Neural cell (in vitro differentiated cells): ENCODE results near the gene GAB2. TPM values are rescaled to one million over a fixed set of nuclear protein-coding genes. Genes with fewer than 3 reads are reported as not detected.

ENCODE experiments used
- H2AFZ ChIP-seq: fragments of 200-600, 300-800 bp; sonication (generic), shearing (Covaris generic); 2 replicates; pipeline ENCODE4 v1.6.0; 2014; ENCODE audit warnings: low read depth, mild to moderate bottlenecking, antibody characterized with exemption, low read length, moderate library complexity
- H3F3A ChIP-seq: fragments of 200-600 bp; shearing (Covaris generic); 2 replicates; pipeline ENCODE4 v1.6.1; 2016; ENCODE audit warnings: mild to moderate bottlenecking, moderate library complexity, mixed read lengths, antibody characterized with exemption, low read length; ENCODE audit not compliant: insufficient read depth, poor library complexity, severe bottlenecking
- H3K27ac ChIP-seq: fragments of 200-600, 300-800 bp; sonication (generic), shearing (Covaris generic); 2 replicates; pipeline ENCODE4 v1.5.1; 2014; ENCODE audit warnings: mild to moderate bottlenecking, low read length, moderate library complexity
- H3K27me3 ChIP-seq: fragments of 300-800, 200-600 bp; sonication (generic), shearing (Covaris generic); 2 replicates; pipeline ENCODE4 v1.6.0; 2014; ENCODE audit warnings: mild to moderate bottlenecking, low read depth, low read length, moderate library complexity; ENCODE audit not compliant: insufficient read depth
- H3K36me3 ChIP-seq: fragments of 300-800, 200-600 bp; sonication (generic), shearing (Covaris generic); 2 replicates; pipeline ENCODE4 v1.5.1; 2014; ENCODE audit warnings: mild to moderate bottlenecking, antibody characterized with exemption, low read length, moderate library complexity; ENCODE audit not compliant: insufficient read depth
- H3K4me2 ChIP-seq: fragments of 300-800, 200-600 bp; sonication (generic), shearing (Covaris generic); 2 replicates; pipeline ENCODE4 v1.6.0; 2014; ENCODE audit warnings: mild to moderate bottlenecking, low read length
- H3K4me3 ChIP-seq: fragments of 300-800, 200-600 bp; sonication (generic), shearing (Covaris generic); 2 replicates; pipeline ENCODE4 v1.5.1; 2014; ENCODE audit warnings: mild to moderate bottlenecking, low read length, moderate library complexity
- H3K79me2 ChIP-seq: fragments of 200-600 bp; shearing (Covaris generic); replicated peaks from 2 replicates; pipeline ENCODE4 v1.6.0; 2014; ENCODE audit warnings: mild to moderate bottlenecking, low read length, moderate library complexity; ENCODE audit not compliant: insufficient read depth
- H3K9ac ChIP-seq: fragments of 300-800, 200-600 bp; sonication (generic), shearing (Covaris generic); 2 replicates; pipeline ENCODE4 v1.6.1; 2016; ENCODE audit warnings: mild to moderate bottlenecking, low read length, mixed read lengths
- H3K9me2 ChIP-seq: fragments of 200-600 bp; shearing (Covaris generic); 2 replicates; pipeline ENCODE4 v1.6.1; 2016; ENCODE audit warnings: mild to moderate bottlenecking, low read length, mixed read lengths; ENCODE audit not compliant: insufficient read depth
- H3K9me3 ChIP-seq: fragments of 200-600, 300-800 bp; sonication (generic), shearing (Covaris generic); 2 replicates; pipeline ENCODE4 v1.6.1; 2016; ENCODE audit warnings: mild to moderate bottlenecking, mixed run types, low read length, moderate library complexity, mixed read lengths
- H4K20me1 ChIP-seq: fragments of 200-600 bp; shearing (Covaris generic); 2 replicates; pipeline ENCODE4 v1.6.1; 2016; ENCODE audit warnings: mild to moderate bottlenecking, mixed run types; ENCODE audit not compliant: insufficient read depth
- CTCF ChIP-seq: fragments of 450-650 bp; IDR thresholded peaks from 2 replicates; pipeline ENCODE4 v1.5.1; 2014; ENCODE audit warnings: antibody characterized with exemption, mild to moderate bottlenecking, moderate library complexity; ENCODE audit not compliant: poor library complexity, severe bottlenecking
- EP300 ChIP-seq: fragments of 450-650 bp; conservative IDR thresholded peaks from 2 replicates; pipeline ENCODE4 v1.6.1; 2014; ENCODE audit warnings: antibody characterized with exemption, mild to moderate bottlenecking, moderate library complexity; ENCODE audit not compliant: poor library complexity, severe bottlenecking
- EZH2 ChIP-seq: fragments of 200-600, 300-800 bp; shearing (Covaris generic), sonication (generic); IDR thresholded peaks from 2 replicates; pipeline ENCODE4 v1.6.1; 2014; ENCODE audit warnings: antibody characterized with exemption, low read length, borderline replicate concordance, mild to moderate bottlenecking; ENCODE audit not compliant: insufficient read depth, poor library complexity, severe bottlenecking
- MXI1 ChIP-seq: fragments of 450-650 bp; conservative IDR thresholded peaks from 2 replicates; pipeline ENCODE4 v1.6.1; 2014; ENCODE audit warnings: antibody characterized with exemption, mild to moderate bottlenecking; ENCODE audit not compliant: poor library complexity, severe bottlenecking
- POLR2AphosphoS5 ChIP-seq: IDR thresholded peaks from 2 replicates; pipeline ENCODE4 v1.6.1; 2012
- RAD21 ChIP-seq: fragments of 450-650 bp; conservative IDR thresholded peaks from 2 replicates; pipeline ENCODE4 v1.6.1; 2014; ENCODE audit warnings: antibody characterized with exemption, mild to moderate bottlenecking, moderate library complexity
- REST ChIP-seq: IDR thresholded peaks from 2 replicates; pipeline ENCODE4 v1.6.1; 2012; ENCODE audit warnings: borderline replicate concordance
- SMC3 ChIP-seq: fragments of 450-650 bp; conservative IDR thresholded peaks from 2 replicates; pipeline ENCODE4 v1.6.1; 2014; ENCODE audit warnings: antibody characterized with exemption, mild to moderate bottlenecking, moderate library complexity; ENCODE audit not compliant: poor library complexity
- TAF1 ChIP-seq: IDR thresholded peaks from 2 replicates; pipeline ENCODE4 v1.6.1; 2012; ENCODE audit warnings: low read depth
- polyA plus RNA-seq: library from polyadenylated mRNA; depleted of rRNA; stranded (reverse); fragments of >200 nt; gene quantifications from 2 replicates; pipeline ENCODE4 v1.2.3, GENCODE V29; 2014

GAB2 gene
- polyA plus RNA-seq, 1 donor from 2014 or later: 21.9 TPM

GRCh38 chr11:78187366-78188285, 230.0 kb downstream of the GAB2 start:
- peak overlapping the region; percentile 48 for H3K4me2 ChIP-seq
- TF ChIP-seq POLR2AphosphoS5 (no peak), TAF1 (no peak), MXI1 (peak; percentile 2), RAD21 (no peak), REST (no peak), EP300 (no peak), EZH2 (no peak), SMC3 (no peak)
- H3K36me3 ChIP-seq: no peaks in the 10 kb centered on the region
- H3F3A ChIP-seq: no peaks in the 10 kb centered on the region
- H3K4me3 ChIP-seq: peak overlapping the region; percentile 76
- H3K9me3 ChIP-seq: no peaks in the 10 kb centered on the region
- peak overlapping the region; percentile 70 for H2AFZ ChIP-seq
- peak overlapping the region; percentile 66 for H3K9ac ChIP-seq
- no peaks in the 10 kb centered on the region for H3K27me3 ChIP-seq
- no peaks in the 10 kb centered on the region for H4K20me1 ChIP-seq
- H3K9me2 ChIP-seq: no peaks in the 10 kb centered on the region
- H3K27ac ChIP-seq: no peak overlapping the region
- H3K79me2 ChIP-seq: peaks cover 14% of the 10 kb centered on the region

- Histone ChIP-seq H3K4me2 (no peak overlapping the region), H3K9ac (no peak overlapping the region)
Observed at GRCh38 chr11:78181185-78181584, 236.4 kb downstream of the GAB2 start.

More at GRCh38 chr11:78181185-78181584, 236.4 kb downstream of the GAB2 start:
- Histone ChIP-seq H3K4me3 (no peak overlapping the region), H3K9me3 (no peaks in the 10 kb centered on the region), H3F3A (no peaks in the 10 kb centered on the region), H3K27me3 (no peaks in the 10 kb centered on the region), H4K20me1 (no peaks in the 10 kb centered on the region), H3K9me2 (no peaks in the 10 kb centered on the region), H2AFZ (no peak overlapping the region), H3K36me3 (no peaks in the 10 kb centered on the region), H3K79me2 (no peaks in the 10 kb centered on the region), H3K27ac (no peak overlapping the region)
- no peak for TF ChIP-seq RAD21
- TF ChIP-seq REST: no peak
- no peak for TF ChIP-seq CTCF
- no peak for TF ChIP-seq MXI1
- no peak for TF ChIP-seq SMC3
- no peak for TF ChIP-seq EP300
- no peak for TF ChIP-seq TAF1
